D721Med (cell line): Measurements from ENCODE around the gene ASGR2.
"Not testable (repeated sequence)": the region's sequence is repeated elsewhere in the genome, so short reads cannot be mapped to it uniquely, and the experiment has no call there.

Experiments used
- DNase-seq: peaks from one replicate; pipeline ENCODE4 v3.0.0; 2011; ENCODE audit warnings: low spot score; ENCODE audit not compliant: insufficient read length
- FAIRE-seq: peaks from 2 replicates; lab custom pipeline; 2011; peaks lifted over from hg19 to GRCh38; lab: Jason Lieb, UNC
- TF ChIP-seq, protein P1 (sequence below): IDR thresholded peaks from 2 replicates; pipeline ENCODE4 v1.5.1; 2012; ENCODE audit warnings: mild to moderate bottlenecking, control low read depth; ENCODE audit not compliant: insufficient read depth; ENCODE audit errors: missing control alignments

The ASGR2 gene

DNA sequence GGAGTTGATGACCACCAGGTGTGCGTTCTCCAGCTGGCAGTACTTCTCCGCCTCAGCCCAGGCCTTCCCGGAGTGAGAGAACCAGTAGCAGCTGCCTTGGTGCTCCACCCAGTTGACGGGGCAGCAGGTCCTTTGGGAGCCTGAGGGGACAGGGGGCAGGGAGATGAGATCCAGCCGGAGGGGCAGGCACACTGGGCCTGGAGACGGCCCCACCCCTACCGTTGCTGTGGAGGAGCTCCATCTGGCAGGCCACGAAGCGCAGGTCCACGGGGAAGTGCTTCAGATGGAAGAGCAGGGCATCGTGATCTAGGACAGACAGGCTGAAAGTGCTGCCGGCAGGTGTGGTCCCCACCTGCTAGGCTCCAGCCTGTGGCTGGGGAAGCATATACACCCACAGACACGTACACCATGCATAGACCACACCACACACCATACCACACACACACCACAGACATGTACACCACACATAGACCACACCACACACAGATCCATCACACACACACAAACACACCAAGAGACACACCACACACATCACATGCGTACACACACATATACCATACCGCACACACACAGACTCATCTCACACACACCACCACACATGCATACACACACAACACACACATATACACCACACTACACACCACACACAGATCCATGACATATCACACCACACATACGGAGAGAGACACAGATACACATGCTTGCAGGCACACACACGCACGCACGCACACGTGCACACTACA lies 7.4 kb downstream of the ASGR2 start:
- no peak for FAIRE-seq
- DNase-seq, result no peak
- TF ChIP-seq, protein P1, sequence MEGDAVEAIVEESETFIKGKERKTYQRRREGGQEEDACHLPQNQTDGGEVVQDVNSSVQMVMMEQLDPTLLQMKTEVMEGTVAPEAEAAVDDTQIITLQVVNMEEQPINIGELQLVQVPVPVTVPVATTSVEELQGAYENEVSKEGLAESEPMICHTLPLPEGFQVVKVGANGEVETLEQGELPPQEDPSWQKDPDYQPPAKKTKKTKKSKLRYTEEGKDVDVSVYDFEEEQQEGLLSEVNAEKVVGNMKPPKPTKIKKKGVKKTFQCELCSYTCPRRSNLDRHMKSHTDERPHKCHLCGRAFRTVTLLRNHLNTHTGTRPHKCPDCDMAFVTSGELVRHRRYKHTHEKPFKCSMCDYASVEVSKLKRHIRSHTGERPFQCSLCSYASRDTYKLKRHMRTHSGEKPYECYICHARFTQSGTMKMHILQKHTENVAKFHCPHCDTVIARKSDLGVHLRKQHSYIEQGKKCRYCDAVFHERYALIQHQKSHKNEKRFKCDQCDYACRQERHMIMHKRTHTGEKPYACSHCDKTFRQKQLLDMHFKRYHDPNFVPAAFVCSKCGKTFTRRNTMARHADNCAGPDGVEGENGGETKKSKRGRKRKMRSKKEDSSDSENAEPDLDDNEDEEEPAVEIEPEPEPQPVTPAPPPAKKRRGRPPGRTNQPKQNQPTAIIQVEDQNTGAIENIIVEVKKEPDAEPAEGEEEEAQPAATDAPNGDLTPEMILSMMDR, result no peak

GRCh38 chr17:7102421-7102820 lies 12.2 kb downstream of the ASGR2 start:
- no peak for FAIRE-seq
- DNase-seq, result no peak
- TF ChIP-seq, protein P1, result no peak

GRCh38 chr17:7101531-7101930 lies 13.1 kb downstream of the ASGR2 start:
- FAIRE-seq, result no peak
- TF ChIP-seq, protein P1, result no peak
- no peak for DNase-seq

GRCh38 chr17:7100641-7101379 lies 13.8 kb downstream of the ASGR2 start:
- not testable (repeated sequence) for DNase-seq, FAIRE-seq

- no peak for FAIRE-seq
- TF ChIP-seq, protein P1, result no peak
Measured at GRCh38 chr17:7098802-7099459, 15.7 kb downstream of the ASGR2 start.

DNA sequence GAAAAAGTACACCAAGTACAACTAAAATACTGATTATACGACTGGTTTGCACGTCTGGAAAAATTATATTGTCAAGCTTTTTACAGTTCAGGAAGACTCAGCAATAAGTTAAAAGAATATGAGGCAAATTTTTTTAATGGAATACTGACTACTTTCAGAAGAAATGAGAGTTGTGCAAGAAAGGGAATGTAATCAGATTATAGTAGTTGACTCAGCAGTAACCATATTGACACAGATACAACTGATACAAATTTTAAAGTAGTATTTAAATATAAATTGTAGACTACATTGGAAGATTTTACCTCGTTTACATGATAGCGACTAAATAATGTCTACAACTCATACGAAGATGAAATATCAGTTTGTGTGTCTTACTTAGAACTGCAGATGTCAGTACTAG lies 16.7 kb downstream of the ASGR2 start:
- TF ChIP-seq, protein P1, result no peak
- FAIRE-seq (no peak), DNase-seq (no peak)

More at GRCh38 chr17:7098802-7099459, 15.7 kb downstream of the ASGR2 start:
- no peak for DNase-seq

DNA sequence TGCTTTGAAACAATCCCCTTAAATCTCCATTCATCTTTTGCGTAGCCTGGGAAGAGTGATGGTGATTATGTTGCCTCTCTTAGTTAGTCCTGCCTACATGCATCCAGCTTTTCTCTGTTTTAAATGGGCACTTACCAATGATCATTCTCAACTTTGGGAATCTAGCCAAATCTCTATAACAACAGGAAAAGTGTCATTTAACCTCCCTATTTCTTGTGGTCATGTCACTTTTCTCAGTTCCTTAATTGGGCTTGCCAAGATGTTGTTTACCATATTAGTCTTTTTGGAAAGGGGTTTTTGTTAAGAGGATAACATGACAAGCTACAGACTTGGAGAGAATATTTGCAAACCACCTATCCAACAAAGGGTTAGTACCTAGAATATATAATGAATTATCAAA lies 19.0 kb downstream of the ASGR2 start:
- TF ChIP-seq, protein P1, result no peak
- no peak for FAIRE-seq
- no peak for DNase-seq
